ENCODE results near the gene PSENEN. TPM values are rescaled to one million over a fixed set of nuclear protein-coding genes. Genes with fewer than 3 reads are reported as not detected.

PSENEN gene
- polyA plus RNA-seq, 2 of the 4 experiments (the other 2 are of a cell fraction), result 111 to 191 TPM

- peak within 1 kb of the TSS; percentile 87 to 93 for H3K27ac ChIP-seq
- ATAC-seq (peak; percentile 91 to 98), DNase-seq (ENCODE audit: low read depth in 1 of 2, low spot score in 1 of 2) (peak; percentile 100), FAIRE-seq (peak; percentile 100)
- H3K9me3 ChIP-seq, result no peaks in the 10 kb centered on the region
- ChIA-PET POLR2A (interaction anchor here (0.6 to 2.3 kb wide), 11 partner anchors 10 to 173 kb away, joined by 3 to 35 read pairs (median 4); partner anchors contain the start of genes LIN37, PSENEN and U2AF1L4), CTCF (interaction anchor here (0.6 to 1.3 kb wide), 3 partner anchors 10 to 1717 kb away, joined by 3 to 6 read pairs (median 3); partner anchors contain the start of gene LIN37)
- H3K4me3 ChIP-seq, result peak within 1 kb of the TSS; percentile 71
- H3K4me1 ChIP-seq, result peaks cover 25% of the 10 kb centered on the region
- peak within 1 kb of the TSS; percentile 89 for H3K4me2 ChIP-seq
- 1% methylated on average over 53 of the region's 53 CpGs for WGBS (ENCODE audit: missing lambda C conversion rate)
- TF ChIP-seq JUN (IDR thresholded peaks at IDR 0.05) (peak in 1 of 2 experiments; percentile 74; a peak in 3 of 5 replicates), RARB (CRISPR knock-in tag; IDR thresholded peaks at IDR 0.05) (no peak), HOXB5 (CRISPR knock-in tag; IDR thresholded peaks at IDR 0.05) (no peak), POLR2A (IDR thresholded peaks at IDR 0.05; ENCODE audit: low read length) (peak; percentile 89), E2F6 (IDR thresholded peaks at IDR 0.05; ENCODE audit: borderline replicate concordance, low read depth) (0 out of 2 replicates have a peak, but pooled peaks have one; percentile 5), CHD4 (IDR thresholded peaks at IDR 0.05; ENCODE audit: borderline replicate concordance) (no peak), FOSL2 (IDR thresholded peaks at IDR 0.05) (no peak), FOSL2 (CRISPR knock-in tag; IDR thresholded peaks at IDR 0.05) (no peak), EP300 (IDR thresholded peaks at IDR 0.05) (no peak; a peak in 1 of 5 replicates), RCOR1 (IDR thresholded peaks at IDR 0.05; ENCODE audit: low read depth, low read length) (0 out of 2 replicates have a peak, but pooled peaks have one; percentile 12), USF2 (IDR thresholded peaks at IDR 0.05) (no peak), EHMT2 (IDR thresholded peaks at IDR 0.05; ENCODE audit: low read depth) (no peak), TFCP2L1 (CRISPR knock-in tag; IDR thresholded peaks at IDR 0.05) (no peak), FOXS1 (CRISPR knock-in tag; IDR thresholded peaks at IDR 0.05) (no peak), ZC3H11A (IDR thresholded peaks at IDR 0.05) (no peak), PHF8 (IDR thresholded peaks at IDR 0.05; ENCODE audit: borderline replicate concordance, low read depth) (peak; percentile 93), HDAC2 (IDR thresholded peaks at IDR 0.05) (no peak), BCL3 (IDR thresholded peaks at IDR 0.05) (peak; percentile 73; the same call in 1 of the 3 replicates), PBX3 (IDR thresholded peaks at IDR 0.05) (peak; percentile 99), ZNF302 (CRISPR knock-in tag; IDR thresholded peaks at IDR 0.05) (no peak), KDM5A (IDR thresholded peaks at IDR 0.05) (no peak), HMGXB4 (CRISPR knock-in tag; IDR thresholded peaks at IDR 0.05; ENCODE audit: borderline replicate concordance) (no peak), MAX (IDR thresholded peaks at IDR 0.05) (no peak; the same call in 1 of the 2 replicates), EHF (CRISPR knock-in tag; IDR thresholded peaks at IDR 0.05) (no peak), HOXB13 (CRISPR knock-in tag; IDR thresholded peaks at IDR 0.05; ENCODE audit: low read depth) (no peak), RFX5 (IDR thresholded peaks at IDR 0.05) (peak; percentile 80), TP53 (CRISPR knock-in tag; IDR thresholded peaks at IDR 0.05) (no peak), RAD21 (conservative IDR thresholded peaks at IDR 0.05 in 1 of 2, IDR thresholded peaks at IDR 0.05 in 1 of 2) (no peak), MYC (IDR thresholded peaks at IDR 0.05; ENCODE audit: borderline replicate concordance, low read length) (no peak), RNF2 (IDR thresholded peaks at IDR 0.05; ENCODE audit: borderline replicate concordance, low read depth) (no peak), NR3C1 (IDR thresholded peaks at IDR 0.05) (no peak), CHD2 (IDR thresholded peaks at IDR 0.05; ENCODE audit: low read length, partially characterized antibody) (peak; percentile 56), FOSB (CRISPR knock-in tag; IDR thresholded peaks at IDR 0.05) (no peak), ELK1 (IDR thresholded peaks at IDR 0.05; ENCODE audit: low read depth, low read length) (peak; percentile 65; the same call in 1 of the 2 replicates)
These were observed 12.5 kb downstream of the PSENEN start, which contains the start of gene PROSER3 for GRCh38 chr19:35757749-35758608. TSS of gene PROSER3 (plus strand) at chr19:35758176. CDS start at chr19:35758216, 40 bp downstream.

Data from A549 (cell line).